Measurements from ENCODE around the gene C11orf65. TPM values are rescaled to one million over a fixed set of nuclear protein-coding genes. Genes with fewer than 3 reads are reported as not detected.

Gene C11orf65
- total and polyA plus RNA-seq, 7 donors: 0.14 to 1.1 (median 0.42) TPM; not detected in 2

- no peak for DNase-seq
- intact Hi-C loops (cut with DNase I): no loop called here
- no peak for TF ChIP-seq POLR2AphosphoS5 (IDR thresholded peaks at IDR 0.05)
- Histone ChIP-seq H3K4me1 (no peaks in the 10 kb centered on the region), H3K27ac (no peak overlapping the region), H3K27me3 (no peaks in the 10 kb centered on the region), H3K4me3 (no peak overlapping the region), H3K36me3 (peaks cover 0 to 25% (median 3%) of the 10 kb centered on the region in 4 donors), H3K9me3 (no peaks in the 10 kb centered on the region)
Observed at GRCh38 chr11:108370315-108370714, 97.0 kb downstream of the C11orf65 start.

- Histone ChIP-seq H3K36me3 (peaks cover 0 to 35% (median 5%) of the 10 kb centered on the region in 4 donors), H3K4me3 (no peak overlapping the region), H3K4me1 (no peaks in the 10 kb centered on the region), H3K9me3 (no peaks in the 10 kb centered on the region), H3K27ac (no peak overlapping the region), H3K27me3 (no peaks in the 10 kb centered on the region)
- WGBS, 2 donors: 75 to 96% methylated on average over 5 of the region's 5 CpGs
- no peak for TF ChIP-seq EP300 (IDR thresholded peaks at IDR 0.05)
- TF ChIP-seq POLR2AphosphoS5 (IDR thresholded peaks at IDR 0.05): no peak
- intact Hi-C loops (cut with DNase I): no loop called here
- no peak for DNase-seq
Observed at GRCh38 chr11:108369064-108369463, 98.3 kb downstream of the C11orf65 start.

- H3K4me1 ChIP-seq: no peaks in the 10 kb centered on the region
- peaks cover 0 to 35% (median 5%) of the 10 kb centered on the region in 4 donors for H3K36me3 ChIP-seq
- no peak overlapping the region for H3K4me3 ChIP-seq
- no peaks in the 10 kb centered on the region for H3K27me3 ChIP-seq
- H3K27ac ChIP-seq: no peak overlapping the region
- TF ChIP-seq POLR2A (IDR thresholded peaks at IDR 0.05) (no peak), EP300 (IDR thresholded peaks at IDR 0.05) (no peak), CTCF (IDR thresholded peaks at IDR 0.05) (no peak), POLR2AphosphoS5 (IDR thresholded peaks at IDR 0.05) (no peak)
- intact Hi-C loops (cut with DNase I): no loop called here
- WGBS, 2 donors: 95 to 100% methylated on average over 1 of the region's 1 CpG
- no peak for DNase-seq
- no peaks in the 10 kb centered on the region for H3K9me3 ChIP-seq
Observed at GRCh38 chr11:108368134-108368533, 99.2 kb downstream of the C11orf65 start.

GRCh38 chr11:108364159-108364558 lies 103.2 kb downstream of the C11orf65 start:
- no peaks in the 10 kb centered on the region for H3K9me3 ChIP-seq
- no peak overlapping the region for H3K27ac ChIP-seq
- no peaks in the 10 kb centered on the region for H3K27me3 ChIP-seq
- no peak for DNase-seq
- peaks cover 0 to 24% (median 2%) of the 10 kb centered on the region in 4 donors for H3K36me3 ChIP-seq
- TF ChIP-seq CTCF (IDR thresholded peaks at IDR 0.05) (no peak), POLR2A (IDR thresholded peaks at IDR 0.05) (no peak), POLR2AphosphoS5 (IDR thresholded peaks at IDR 0.05) (no peak), EP300 (IDR thresholded peaks at IDR 0.05) (no peak)
- 86 to 90% methylated on average over 2 of the region's 2 CpGs for WGBS, 2 donors
- no peak overlapping the region for H3K4me3 ChIP-seq
- intact Hi-C loops (cut with DNase I): no loop called here
- no peaks in the 10 kb centered on the region for H3K4me1 ChIP-seq

GRCh38 chr11:108351468-108351867 lies 115.9 kb downstream of the C11orf65 start:
- Histone ChIP-seq H3K27me3 (no peaks in the 10 kb centered on the region), H3K9me3 (no peaks in the 10 kb centered on the region), H3K27ac (no peak overlapping the region), H3K4me1 (no peaks in the 10 kb centered on the region), H3K36me3 (peaks cover 3 to 96% (median 23%) of the 10 kb centered on the region in 4 donors), H3K4me3 (no peak overlapping the region)
- intact Hi-C loops (cut with DNase I): no loop called here
- DNase-seq: no peak
- TF ChIP-seq POLR2AphosphoS5 (IDR thresholded peaks at IDR 0.05) (no peak), EP300 (IDR thresholded peaks at IDR 0.05) (no peak), CTCF (IDR thresholded peaks at IDR 0.05) (no peak), POLR2A (IDR thresholded peaks at IDR 0.05) (no peak)

GRCh38 chr11:108346451-108346850 lies 120.9 kb downstream of the C11orf65 start:
- no peak overlapping the region for H3K4me3 ChIP-seq
- H3K27me3 ChIP-seq: no peaks in the 10 kb centered on the region
- H3K27ac ChIP-seq: no peak overlapping the region
- DNase-seq: no peak
- no peaks in the 10 kb centered on the region for H3K4me1 ChIP-seq
- TF ChIP-seq POLR2AphosphoS5 (IDR thresholded peaks at IDR 0.05) (no peak), EP300 (IDR thresholded peaks at IDR 0.05) (no peak), POLR2A (IDR thresholded peaks at IDR 0.05) (no peak), CTCF (IDR thresholded peaks at IDR 0.05) (no peak)
- intact Hi-C loops (cut with DNase I): no loop called here
- H3K9me3 ChIP-seq: no peaks in the 10 kb centered on the region
- peaks cover 0 to 60% (median 2%) of the 10 kb centered on the region in 4 donors for H3K36me3 ChIP-seq

All from sigmoid colon (tissue), 7 donors.